ENCODE measurements around the gene CANT1.

DNA sequence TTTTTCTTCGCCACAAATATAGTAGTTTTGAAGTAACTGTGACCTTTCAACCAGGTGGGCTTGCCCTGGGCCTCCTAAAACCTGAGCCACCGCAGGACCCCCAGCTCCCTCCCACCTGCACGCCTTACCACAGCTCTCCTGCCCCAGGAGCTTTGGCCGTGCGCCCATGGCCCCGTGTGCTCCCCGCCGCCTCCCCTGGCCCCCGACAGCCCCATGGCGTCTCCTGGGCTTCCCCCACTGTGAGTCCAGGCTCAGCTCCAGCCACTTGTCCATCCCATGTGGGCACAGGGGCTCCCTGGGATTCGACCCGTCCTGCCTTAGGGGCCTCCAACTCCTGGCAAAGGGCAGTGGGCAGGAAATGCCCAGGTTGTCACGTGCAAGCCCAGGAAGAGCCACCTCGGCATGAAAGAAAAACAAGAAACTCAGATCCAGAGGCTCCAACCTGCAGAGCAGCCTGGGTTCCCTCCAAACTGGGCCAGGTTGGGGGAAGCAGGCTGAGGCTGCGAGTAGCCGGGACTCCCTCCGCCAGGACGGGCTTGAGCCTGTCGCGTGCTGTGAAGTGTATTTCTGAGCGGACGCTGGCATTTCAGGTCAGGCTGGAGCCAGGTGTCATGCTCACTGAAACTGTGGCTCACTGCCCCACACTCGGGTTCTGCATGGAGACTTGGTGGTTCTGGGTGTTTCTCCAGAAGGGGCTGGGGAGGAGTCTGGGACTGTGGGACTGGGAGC is 35.6 kb downstream of the CANT1 start:
- TF ChIP-seq, protein P1, sequence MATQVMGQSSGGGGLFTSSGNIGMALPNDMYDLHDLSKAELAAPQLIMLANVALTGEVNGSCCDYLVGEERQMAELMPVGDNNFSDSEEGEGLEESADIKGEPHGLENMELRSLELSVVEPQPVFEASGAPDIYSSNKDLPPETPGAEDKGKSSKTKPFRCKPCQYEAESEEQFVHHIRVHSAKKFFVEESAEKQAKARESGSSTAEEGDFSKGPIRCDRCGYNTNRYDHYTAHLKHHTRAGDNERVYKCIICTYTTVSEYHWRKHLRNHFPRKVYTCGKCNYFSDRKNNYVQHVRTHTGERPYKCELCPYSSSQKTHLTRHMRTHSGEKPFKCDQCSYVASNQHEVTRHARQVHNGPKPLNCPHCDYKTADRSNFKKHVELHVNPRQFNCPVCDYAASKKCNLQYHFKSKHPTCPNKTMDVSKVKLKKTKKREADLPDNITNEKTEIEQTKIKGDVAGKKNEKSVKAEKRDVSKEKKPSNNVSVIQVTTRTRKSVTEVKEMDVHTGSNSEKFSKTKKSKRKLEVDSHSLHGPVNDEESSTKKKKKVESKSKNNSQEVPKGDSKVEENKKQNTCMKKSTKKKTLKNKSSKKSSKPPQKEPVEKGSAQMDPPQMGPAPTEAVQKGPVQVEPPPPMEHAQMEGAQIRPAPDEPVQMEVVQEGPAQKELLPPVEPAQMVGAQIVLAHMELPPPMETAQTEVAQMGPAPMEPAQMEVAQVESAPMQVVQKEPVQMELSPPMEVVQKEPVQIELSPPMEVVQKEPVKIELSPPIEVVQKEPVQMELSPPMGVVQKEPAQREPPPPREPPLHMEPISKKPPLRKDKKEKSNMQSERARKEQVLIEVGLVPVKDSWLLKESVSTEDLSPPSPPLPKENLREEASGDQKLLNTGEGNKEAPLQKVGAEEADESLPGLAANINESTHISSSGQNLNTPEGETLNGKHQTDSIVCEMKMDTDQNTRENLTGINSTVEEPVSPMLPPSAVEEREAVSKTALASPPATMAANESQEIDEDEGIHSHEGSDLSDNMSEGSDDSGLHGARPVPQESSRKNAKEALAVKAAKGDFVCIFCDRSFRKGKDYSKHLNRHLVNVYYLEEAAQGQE (IDR thresholded peaks at IDR 0.05; ENCODE audit: low read depth), result no peak
- TF ChIP-seq EZH2 (IDR thresholded peaks at IDR 0.05) (no peak), SIN3A (IDR thresholded peaks at IDR 0.05; ENCODE audit: low read depth) (no peak), ZNF274 (IDR thresholded peaks at IDR 0.05; ENCODE audit: low read depth, low read length) (no peak), POLR2AphosphoS5 (IDR thresholded peaks at IDR 0.05; ENCODE audit: low read depth, low read length) (no peak)
- TF ChIP-seq, protein P2, sequence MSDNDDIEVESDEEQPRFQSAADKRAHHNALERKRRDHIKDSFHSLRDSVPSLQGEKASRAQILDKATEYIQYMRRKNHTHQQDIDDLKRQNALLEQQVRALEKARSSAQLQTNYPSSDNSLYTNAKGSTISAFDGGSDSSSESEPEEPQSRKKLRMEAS (IDR thresholded peaks at IDR 0.05), result no peak
- TF ChIP-seq, protein P3, sequence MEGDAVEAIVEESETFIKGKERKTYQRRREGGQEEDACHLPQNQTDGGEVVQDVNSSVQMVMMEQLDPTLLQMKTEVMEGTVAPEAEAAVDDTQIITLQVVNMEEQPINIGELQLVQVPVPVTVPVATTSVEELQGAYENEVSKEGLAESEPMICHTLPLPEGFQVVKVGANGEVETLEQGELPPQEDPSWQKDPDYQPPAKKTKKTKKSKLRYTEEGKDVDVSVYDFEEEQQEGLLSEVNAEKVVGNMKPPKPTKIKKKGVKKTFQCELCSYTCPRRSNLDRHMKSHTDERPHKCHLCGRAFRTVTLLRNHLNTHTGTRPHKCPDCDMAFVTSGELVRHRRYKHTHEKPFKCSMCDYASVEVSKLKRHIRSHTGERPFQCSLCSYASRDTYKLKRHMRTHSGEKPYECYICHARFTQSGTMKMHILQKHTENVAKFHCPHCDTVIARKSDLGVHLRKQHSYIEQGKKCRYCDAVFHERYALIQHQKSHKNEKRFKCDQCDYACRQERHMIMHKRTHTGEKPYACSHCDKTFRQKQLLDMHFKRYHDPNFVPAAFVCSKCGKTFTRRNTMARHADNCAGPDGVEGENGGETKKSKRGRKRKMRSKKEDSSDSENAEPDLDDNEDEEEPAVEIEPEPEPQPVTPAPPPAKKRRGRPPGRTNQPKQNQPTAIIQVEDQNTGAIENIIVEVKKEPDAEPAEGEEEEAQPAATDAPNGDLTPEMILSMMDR (IDR thresholded peaks at IDR 0.05 in 2 of 3, conservative IDR thresholded peaks at IDR 0.05 in 1 of 3; ENCODE audit: borderline replicate concordance in 1 of 3, insufficient read depth in 1 of 3, low read depth in 2 of 3, low read length in 2 of 3), result no peak

Data from HCT116 (cell line).